HG03025 (cell line): ENCODE results near the gene PRKCH.
A peak's percentile ranks its signal among the peaks of the same experiment; 100 is the strongest.

Experiments
- ATAC-seq: cut with Tn5 transposase; IDR thresholded peaks from one replicate; pipeline ENCODE4 v1.9.1; 2021; ENCODE audit warnings: mild to moderate bottlenecking, moderate library complexity; ENCODE audit not compliant: unreplicated experiment, low FRiP score

PRKCH gene

GRCh38 chr14:61417883-61418455 is 96.6 kb downstream of the PRKCH start:
- no peak for ATAC-seq

- no peak for ATAC-seq
Measured at GRCh38 chr14:61418746-61419145, 97.4 kb downstream of the PRKCH start.

GRCh38 chr14:61419201-61419600 is 97.8 kb downstream of the PRKCH start:
- ATAC-seq = no peak

- no peak for ATAC-seq
Measured at GRCh38 chr14:61420326-61420725, 98.9 kb downstream of the PRKCH start.

GRCh38 chr14:61421212-61421923 is 100.0 kb downstream of the PRKCH start:
- ATAC-seq = no peak

- no peak for ATAC-seq
Measured at GRCh38 chr14:61426048-61426447, 104.7 kb downstream of the PRKCH start.

- ATAC-seq = no peak
Measured at GRCh38 chr14:61428261-61428660, 106.9 kb downstream of the PRKCH start.

GRCh38 chr14:61429316-61429715 is 107.9 kb downstream of the PRKCH start:
- no peak for ATAC-seq

DNA sequence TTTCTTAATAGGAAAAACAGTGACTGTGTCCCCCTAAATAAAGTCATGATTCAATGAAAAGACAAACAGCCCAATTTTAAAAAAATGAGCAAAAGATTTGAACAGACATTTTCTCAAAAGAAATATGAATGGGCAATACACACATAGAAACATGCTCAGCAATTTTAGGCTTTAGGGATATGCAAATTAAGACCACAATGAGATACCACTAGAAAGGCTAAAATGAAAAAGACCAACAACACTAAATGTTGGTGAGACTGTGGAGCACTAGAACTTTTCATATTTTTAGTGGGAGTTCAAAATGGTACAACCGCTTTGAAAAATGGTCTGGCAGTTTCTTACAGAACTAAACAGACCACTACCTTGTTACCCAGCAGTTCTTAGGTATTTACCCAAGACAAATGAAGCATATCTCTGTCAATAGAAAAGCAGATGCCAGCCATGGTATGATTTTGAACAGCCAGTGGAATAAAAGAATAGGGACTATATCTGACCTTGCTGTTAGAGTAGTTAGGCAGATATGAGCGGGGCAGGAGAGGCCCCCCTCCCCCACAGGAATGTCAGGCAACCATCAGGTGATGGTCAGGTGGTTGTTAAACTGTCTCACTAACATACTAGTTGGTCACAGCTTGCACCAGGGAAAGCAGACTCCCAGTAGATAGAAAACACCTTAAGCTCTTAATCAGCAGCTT is 108.8 kb downstream of the PRKCH start:
- ATAC-seq = no peak

DNA sequence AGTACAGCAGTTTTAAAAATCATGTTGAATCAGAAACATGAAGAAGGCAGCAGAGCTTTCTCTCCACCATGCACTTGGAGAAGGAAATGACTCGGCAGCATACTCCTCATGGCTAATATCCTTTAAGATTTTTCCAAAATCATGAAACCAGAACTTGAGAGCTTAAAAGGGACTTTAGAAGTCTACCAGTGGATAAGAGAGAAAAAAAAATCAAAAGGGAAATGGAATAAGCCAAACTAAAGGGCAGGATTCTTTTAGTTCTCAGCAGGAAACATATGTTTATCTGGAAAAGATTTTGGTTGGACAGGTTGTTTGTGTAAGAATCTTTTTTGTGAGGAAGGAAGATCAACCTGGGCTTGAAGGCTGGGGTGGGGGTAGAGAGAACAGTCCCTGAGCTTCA is 111.8 kb downstream of the PRKCH start:
- no peak for ATAC-seq

DNA sequence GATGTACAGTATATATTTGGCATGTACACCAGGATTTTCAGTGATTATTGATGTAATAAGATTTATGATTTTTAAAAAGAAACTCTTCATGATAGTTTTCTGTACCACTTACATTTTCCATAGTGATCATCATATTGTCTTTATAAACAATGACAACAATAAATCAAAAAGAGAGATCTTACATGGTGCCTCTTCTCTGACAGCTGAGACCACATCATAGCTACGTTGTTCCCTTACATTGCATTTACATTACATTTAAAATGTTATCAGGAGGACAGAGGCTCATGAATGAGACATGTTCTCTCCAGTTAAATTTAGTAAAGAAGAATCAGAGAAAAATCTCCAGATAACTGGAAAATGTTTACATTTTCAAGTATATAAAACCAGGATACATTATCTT is 112.4 kb downstream of the PRKCH start:
- no peak for ATAC-seq

DNA sequence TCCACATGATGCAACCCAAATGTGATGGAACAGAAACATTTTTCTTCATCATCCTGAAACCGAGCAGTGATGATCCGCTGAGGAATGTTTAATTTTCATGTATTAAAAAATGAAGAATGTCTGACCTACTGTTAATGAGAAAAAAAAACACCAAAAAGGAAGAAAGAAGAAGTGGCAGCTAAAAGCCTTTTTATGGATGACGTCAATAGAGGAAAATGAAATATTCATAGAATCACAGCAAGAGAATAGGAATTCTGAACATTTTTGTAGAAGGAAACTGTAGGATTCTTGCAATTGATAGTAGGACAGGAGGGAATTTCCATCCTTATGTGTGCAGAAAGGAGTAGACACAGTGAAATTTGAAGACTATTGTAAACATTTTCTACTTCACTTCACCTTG is 112.9 kb downstream of the PRKCH start:
- no peak for ATAC-seq

DNA sequence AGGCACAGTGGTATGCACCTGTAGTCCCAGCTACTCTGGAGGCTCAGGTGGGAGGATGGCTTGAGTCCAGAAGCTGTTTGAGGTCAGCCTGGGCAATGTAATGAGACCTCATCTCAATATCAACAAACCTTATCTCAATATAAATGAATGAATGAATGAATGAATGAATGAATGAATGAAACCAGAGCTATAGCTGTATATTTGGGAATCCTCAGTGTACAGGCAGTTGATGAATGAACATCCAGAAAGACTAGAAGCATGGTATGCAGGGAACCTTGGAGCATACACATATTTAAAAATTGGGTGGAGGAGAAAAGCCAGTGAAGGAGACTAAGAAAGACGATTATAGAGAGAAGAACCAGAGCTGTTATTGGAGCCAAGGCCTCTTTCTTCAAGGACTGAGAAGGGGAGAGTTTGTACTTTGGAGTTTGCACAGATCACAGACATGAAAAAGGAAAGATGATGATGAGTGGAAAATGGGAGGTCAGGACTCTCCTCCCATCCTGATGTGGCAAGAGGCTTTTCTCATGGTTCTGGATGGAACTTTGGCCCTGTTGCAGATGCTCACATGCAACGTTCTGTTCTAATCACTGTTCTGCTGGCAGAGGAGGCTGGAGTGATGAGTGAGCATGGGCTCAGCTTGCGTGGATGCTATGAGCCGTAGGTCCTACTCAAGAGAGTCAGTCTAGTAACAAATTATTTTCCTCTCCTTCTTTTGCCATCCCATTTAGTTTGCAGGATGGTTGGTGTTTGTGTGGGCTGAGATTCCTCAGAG is 114.4 kb downstream of the PRKCH start:
- ATAC-seq = no peak

DNA sequence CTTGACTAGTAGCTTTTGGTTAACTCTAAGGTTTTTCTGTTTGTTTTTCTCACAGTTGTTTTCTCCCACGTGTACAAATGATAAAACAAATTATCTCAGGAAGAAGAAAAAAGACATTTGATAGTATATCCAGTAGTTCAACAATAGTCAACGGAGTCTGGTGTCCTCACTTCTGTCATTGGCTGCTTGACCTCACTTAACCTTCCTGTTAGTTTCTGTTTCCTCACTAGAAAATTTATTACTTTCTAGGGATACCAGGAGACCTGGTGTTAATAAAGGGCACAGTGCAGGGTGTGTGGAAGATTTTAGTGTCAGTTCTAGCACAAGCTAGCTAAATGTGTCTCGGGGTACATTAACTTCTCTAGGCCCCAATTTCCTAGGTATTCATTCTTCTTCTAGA is 116.0 kb downstream of the PRKCH start:
- ATAC-seq = no peak

- ATAC-seq = no peak
Measured at GRCh38 chr14:61438036-61438435, 116.7 kb downstream of the PRKCH start.

- ATAC-seq = no peak
Measured at GRCh38 chr14:61438497-61438859, 117.1 kb downstream of the PRKCH start.

DNA sequence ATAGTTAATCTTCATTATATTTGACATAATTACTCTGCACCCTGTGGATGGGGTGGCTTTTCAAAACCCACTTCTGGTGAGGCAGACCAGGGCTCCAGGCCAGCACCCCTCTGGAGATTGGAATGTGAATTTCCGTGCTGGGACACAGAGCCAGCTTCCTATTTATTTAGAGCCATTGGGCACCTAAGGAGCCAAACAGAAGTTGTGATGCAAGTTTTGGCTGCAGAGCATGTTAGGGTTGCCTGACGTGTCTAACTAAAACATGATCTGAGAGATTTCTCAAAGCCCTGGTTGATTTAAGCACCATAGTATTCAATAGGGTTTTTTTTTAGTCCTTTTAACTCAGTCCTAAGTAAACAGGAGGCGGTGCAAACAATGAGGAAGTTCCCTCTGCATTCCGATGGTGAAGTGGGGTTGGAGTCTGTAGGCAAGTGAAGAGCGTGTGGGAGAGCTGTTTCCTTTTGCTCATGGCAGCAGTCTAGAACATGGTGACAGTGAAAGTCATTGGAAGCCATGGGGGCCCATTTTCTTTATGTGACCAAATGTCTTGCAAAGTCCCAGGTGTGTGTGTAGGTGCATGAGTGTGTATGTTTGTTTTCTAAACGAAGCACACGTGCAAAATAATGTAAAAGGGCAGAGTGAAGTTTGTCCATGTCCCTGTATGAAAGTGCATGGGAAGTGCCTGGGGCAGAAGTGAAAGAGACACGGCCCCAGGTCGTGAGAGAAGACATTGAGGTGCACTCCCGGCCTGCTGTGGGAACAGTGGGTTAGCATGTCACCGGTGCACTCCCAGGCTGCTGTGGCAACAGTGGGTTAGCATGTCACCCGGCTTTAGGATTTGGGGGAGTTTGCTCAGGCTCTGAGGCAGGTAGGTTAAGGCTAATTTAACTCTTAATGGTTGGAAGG is 117.7 kb downstream of the PRKCH start:
- ATAC-seq = peak; percentile 48

GRCh38 chr14:61439779-61440418 is 118.5 kb downstream of the PRKCH start:
- ATAC-seq = no peak

GRCh38 chr14:61443481-61443880 is 122.1 kb downstream of the PRKCH start:
- ATAC-seq = no peak
